GM23248 (cell line): Measurements from ENCODE around the gene ECT2.

Experiments used
- EZH2 ChIP-seq: fragments of 200-600 bp; sonication (generic); IDR thresholded peaks from 2 replicates; pipeline ENCODE4 v1.6.1; 2018; ENCODE audit warnings: antibody characterized with exemption, mild to moderate bottlenecking; ENCODE audit not compliant: insufficient read depth, poor library complexity, severe bottlenecking
- EZH2phosphoT487 ChIP-seq: fragments of 200-600 bp; sonication (generic); IDR thresholded peaks from 2 replicates; pipeline ENCODE4 v1.6.1; 2018; ENCODE audit warnings: antibody characterized with exemption, moderate library complexity, mild to moderate bottlenecking, low read depth; ENCODE audit not compliant: insufficient read depth

DNA sequence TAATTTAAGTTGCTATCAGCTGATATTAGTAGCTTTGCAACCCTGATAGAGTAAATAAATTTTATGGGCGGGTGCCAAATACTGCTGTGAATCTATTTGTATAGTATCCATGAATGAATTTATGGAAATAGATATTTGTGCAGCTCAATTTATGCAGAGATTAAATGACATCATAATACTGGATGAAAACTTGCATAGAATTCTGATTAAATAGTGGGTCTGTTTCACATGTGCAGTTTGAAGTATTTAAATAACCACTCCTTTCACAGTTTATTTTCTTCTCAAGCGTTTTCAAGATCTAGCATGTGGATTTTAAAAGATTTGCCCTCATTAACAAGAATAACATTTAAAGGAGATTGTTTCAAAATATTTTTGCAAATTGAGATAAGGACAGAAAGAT is 70.0 kb downstream of the ECT2 start:
- TF ChIP-seq EZH2phosphoT487, result no peak
- no peak for TF ChIP-seq EZH2
